HG03025 (cell line): ENCODE results near the gene GHITM.

Experiments used
- ATAC-seq: cut with Tn5 transposase; IDR thresholded peaks from one replicate; pipeline ENCODE4 v1.9.1; 2021; ENCODE audit warnings: mild to moderate bottlenecking, moderate library complexity; ENCODE audit not compliant: unreplicated experiment, low FRiP score

GHITM gene

DNA sequence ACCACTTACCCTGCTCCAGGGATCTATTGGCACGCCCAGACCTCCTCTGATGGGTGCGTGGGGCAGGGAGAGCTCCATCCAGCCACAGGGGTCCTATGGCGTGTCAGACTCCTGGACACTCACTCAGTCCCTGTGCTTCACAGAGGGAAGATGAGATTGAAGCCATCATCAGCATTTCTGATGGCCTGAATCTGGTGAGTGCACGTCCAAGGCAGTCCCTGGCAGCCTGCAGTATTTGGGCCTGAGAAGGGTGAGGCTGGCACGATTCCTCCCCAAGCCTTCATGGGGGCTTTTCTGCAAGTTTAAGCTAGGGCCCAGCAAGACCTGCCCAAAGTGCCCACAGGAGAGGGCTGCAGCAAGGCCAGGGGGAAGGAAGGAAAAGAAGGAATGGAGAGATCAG is 58.3 kb downstream of the GHITM start:
- no peak for ATAC-seq

DNA sequence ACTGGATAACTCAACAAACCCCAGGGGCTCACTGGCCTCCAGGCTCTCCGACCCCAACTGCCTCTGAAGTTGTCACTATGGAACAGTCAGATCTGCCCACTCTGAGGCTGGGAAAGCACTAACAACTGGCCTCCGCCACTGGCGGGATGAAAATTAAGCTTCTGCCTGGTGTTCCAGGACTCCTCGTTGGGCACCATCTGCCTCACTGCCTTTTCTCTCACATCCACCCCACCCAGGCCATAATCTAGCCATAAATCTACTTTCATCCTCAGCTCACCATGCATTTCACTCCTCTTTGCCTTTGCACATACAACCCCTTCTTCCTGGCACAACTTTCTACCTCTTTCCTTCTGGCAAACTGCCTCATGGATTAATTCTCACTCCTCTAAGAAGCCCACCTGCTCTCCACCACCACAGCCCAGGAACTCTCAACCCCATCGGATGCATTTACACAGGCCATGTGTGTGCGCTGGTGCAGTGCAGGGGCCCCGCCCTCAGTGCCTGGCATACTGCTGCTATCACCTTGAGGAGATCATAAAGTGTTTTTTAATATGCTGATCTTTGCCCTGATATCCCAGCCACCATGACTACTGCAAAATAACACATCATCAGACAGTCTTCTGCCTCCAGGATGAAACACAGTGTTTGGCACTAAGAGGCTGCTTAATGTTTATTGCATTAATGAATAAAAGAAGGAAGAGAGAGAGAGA is 59.1 kb downstream of the GHITM start:
- ATAC-seq, result no peak

DNA sequence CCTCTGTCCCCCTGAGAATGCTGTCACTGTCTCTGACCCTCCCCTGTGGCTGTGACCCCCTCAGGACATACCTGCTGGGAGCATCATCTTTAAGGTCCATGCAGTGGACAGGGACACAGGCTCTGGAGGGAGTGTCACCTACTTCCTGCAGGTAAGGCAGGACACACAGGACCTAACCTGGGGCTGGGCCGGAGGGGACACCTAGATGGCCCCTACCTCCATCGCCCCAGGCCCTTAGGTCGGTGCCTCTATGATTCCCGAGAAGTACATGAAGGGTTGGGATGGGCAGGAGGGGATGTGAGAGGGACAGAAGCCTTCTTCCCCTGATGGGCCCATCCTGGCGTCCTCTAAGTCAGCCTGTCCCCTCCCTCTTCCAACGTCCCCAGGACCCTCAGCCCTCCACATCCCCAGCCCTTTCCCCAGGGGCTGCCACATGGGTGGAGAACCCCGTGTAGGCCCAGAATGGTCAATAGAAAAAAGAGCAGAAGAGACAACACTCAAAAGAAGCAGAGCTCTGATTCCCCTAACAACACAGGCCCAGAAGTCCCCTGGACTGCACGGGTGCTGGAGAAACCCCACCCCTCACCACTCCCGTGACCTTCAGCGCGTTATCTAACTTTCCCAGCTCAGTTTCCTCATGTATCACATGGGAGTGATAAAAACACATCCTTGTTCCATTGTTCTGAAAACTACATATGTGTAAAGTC is 61.4 kb downstream of the GHITM start:
- no peak for ATAC-seq

GRCh38 chr10:84201244-84201606 is 61.9 kb downstream of the GHITM start:
- no peak for ATAC-seq

- no peak for ATAC-seq
Measured at GRCh38 chr10:84201682-84202081, 62.4 kb downstream of the GHITM start.

DNA sequence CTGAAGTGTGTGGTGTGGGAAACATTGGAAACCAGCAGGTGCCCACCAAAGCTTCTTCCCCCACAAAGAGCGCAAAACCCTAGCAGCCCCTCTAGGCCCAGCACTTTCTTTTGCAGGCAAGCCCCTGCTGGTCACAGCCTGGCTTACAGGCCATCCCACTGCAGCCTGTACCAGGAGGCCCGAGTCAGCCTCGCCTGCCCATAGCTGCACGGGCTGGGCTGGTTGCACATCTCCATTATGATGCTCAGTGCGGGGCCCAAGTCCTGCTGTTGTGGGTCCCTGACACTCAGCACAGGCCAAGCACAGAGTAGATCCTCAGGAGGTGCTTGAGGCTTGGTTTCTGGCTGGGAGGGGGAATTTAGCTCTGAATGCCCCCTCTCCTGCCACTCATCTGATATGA is 63.0 kb downstream of the GHITM start:
- ATAC-seq, result no peak
